CD4-positive, CD25-positive, alpha-beta regulatory T cell (primary cell): ENCODE results near the gene RNF223. TPM values are rescaled to one million over a fixed set of nuclear protein-coding genes. Genes with fewer than 3 reads are reported as not detected.
A peak's percentile ranks its signal among the peaks of the same experiment; 100 is the strongest.
"Not testable (repeated sequence)": the region's sequence is repeated elsewhere in the genome, so short reads cannot be mapped to it uniquely, and the experiment has no call there.

Experiments used
- ATAC-seq, 2 donors: fragments of 150-1000 bp; cut with Tn5 transposase; one replicate each; pipeline ENCODE4 v1.10.0; 2021; ENCODE audit warnings: low read depth in 2 of 2, moderate number of reproducible peaks in 2 of 2, moderate library complexity in 1 of 2
- DNase-seq, 3 donors: peaks; one replicate each; pipeline versions ENCODE4 v3.0.0 to v3.0.0-alpha.2; 2012 to 2022; ENCODE audit warnings: mixed read lengths in 1 of 3
- H3K27ac ChIP-seq: one replicate; pipeline ENCODE4 v1.7.0; 2013; ENCODE audit warnings: mild to moderate bottlenecking, low read length; ENCODE audit not compliant: insufficient read depth, poor library complexity, severe bottlenecking
- H3K27me3 ChIP-seq: one replicate; pipeline ENCODE4 v1.7.0; 2013; ENCODE audit warnings: low read length; ENCODE audit not compliant: control insufficient read depth, insufficient read depth
- H3K36me3 ChIP-seq: one replicate; pipeline ENCODE4 v1.7.0; 2013; ENCODE audit warnings: mild to moderate bottlenecking, low read length, moderate library complexity; ENCODE audit not compliant: control insufficient read depth, insufficient read depth
- H3K4me1 ChIP-seq: 2 replicates; pipeline ENCODE4 v1.7.0; 2013; ENCODE audit warnings: mild to moderate bottlenecking, low read length; ENCODE audit not compliant: insufficient read depth, control insufficient read depth, poor library complexity, severe bottlenecking
- H3K4me3 ChIP-seq: one replicate; pipeline ENCODE4 v1.7.0; 2013; ENCODE audit warnings: low read depth, mild to moderate bottlenecking, low read length, moderate library complexity
- H3K9me3 ChIP-seq, 2 experiments: 1 replicate in 1 of 2; 2 replicates in 1 of 2; pipeline ENCODE4 v1.7.0; 2013; ENCODE audit warnings: low read length in 2 of 2, mild to moderate bottlenecking in 1 of 2, moderate library complexity in 1 of 2; ENCODE audit not compliant: control insufficient read depth in 2 of 2
- H3K27ac Mint-ChIP-seq, 3 donors: one replicate each; pipeline ENCODE4 v1.8.0; 2020 to 2022; ENCODE audit warnings: mild to moderate bottlenecking in 3 of 3, mixed read lengths in 3 of 3, moderate library complexity in 2 of 3
- H3K27me3 Mint-ChIP-seq: one replicate; pipeline ENCODE4 v1.8.0; 2022; ENCODE audit warnings: mild to moderate bottlenecking, mixed read lengths
- H3K36me3 Mint-ChIP-seq: one replicate; pipeline ENCODE4 v1.8.0; 2020; ENCODE audit warnings: mixed read lengths
- H3K4me1 Mint-ChIP-seq, 4 donors: one replicate each; pipeline ENCODE4 v1.8.0; 2020 to 2022; ENCODE audit warnings: mixed read lengths in 4 of 4, mild to moderate bottlenecking in 1 of 4
- H3K4me3 Mint-ChIP-seq, 4 donors: one replicate each; pipeline ENCODE4 v1.8.0; 2020 to 2022; ENCODE audit warnings: mild to moderate bottlenecking in 4 of 4, mixed read lengths in 4 of 4, moderate library complexity in 3 of 4
- H3K9me3 Mint-ChIP-seq, 7 donors: one replicate each; pipeline ENCODE4 v1.8.0; 2020 to 2022; ENCODE audit warnings: mixed read lengths in 7 of 7, mild to moderate bottlenecking in 3 of 7, moderate library complexity in 2 of 7
- polyA plus RNA-seq, 4 donors: library from polyadenylated mRNA; unstranded; fragments of 300-500 nt; fragmentation: Illumina TruSeq; gene quantifications; one replicate each; pipeline ENCODE4 v1.2.3, GENCODE V29; 2021
- total RNA-seq: library from RNA; stranded (reverse); gene quantifications from one replicate; pipeline ENCODE4 v1.2.3, GENCODE V29; 2022

The RNF223 gene
- total and polyA plus RNA-seq, 5 donors from 2014 or later: not detected

DNA sequence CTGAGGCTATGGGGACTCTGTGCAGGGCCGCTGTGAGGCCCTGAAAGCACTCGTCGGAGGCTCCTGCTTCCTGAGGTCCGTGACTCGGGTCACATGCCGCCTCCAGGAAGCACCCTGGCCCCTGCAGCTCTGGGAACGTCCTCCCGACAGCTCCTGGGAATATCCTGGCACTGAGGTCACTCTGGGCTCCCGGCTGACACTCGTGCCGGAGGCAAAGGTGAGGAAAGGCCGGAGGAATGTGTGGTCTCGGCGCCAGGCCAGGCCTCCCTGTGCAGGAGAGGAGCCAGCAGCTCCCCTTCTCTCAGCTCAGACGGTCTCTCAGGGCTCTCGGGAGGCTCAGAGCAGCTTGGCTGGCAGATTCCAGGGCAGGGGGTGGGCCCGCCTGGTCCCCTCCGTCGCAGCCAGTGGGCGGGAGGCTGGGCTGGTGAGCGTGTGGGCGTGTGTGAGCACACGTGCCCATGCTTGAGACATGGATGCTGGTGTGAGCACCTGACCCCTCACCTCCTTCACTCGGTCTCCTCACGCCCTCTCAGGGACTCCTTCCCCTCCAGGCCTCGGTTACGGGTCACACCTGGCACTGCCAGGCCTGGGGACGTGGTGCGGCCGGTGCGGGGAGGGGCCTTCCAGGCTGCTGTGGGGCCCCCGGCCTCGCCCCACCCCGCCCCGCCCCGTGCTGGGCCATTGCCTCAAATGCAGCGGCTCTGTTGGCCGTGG is 5.5 kb upstream of the RNF223 start:
- no peaks in the 10 kb centered on the region for H3K27me3 Mint-ChIP-seq
- H3K27ac ChIP-seq: no peak overlapping the region
- H3K4me3 Mint-ChIP-seq: peak overlapping the region in 2 of 4 donors; percentile 55 to 68
- no peak overlapping the region for H3K4me3 ChIP-seq
- peaks cover 0 to 4% (median under 1%) of the 10 kb centered on the region in 4 donors for H3K4me1 Mint-ChIP-seq
- peak in 1 of 3 donors; percentile 29 for DNase-seq
- peak; percentile 42 to 52 for ATAC-seq
- no peaks in the 10 kb centered on the region for H3K9me3 ChIP-seq
- peaks cover 14% of the 10 kb centered on the region for H3K4me1 ChIP-seq
- H3K36me3 Mint-ChIP-seq: no peaks in the 10 kb centered on the region
- H3K36me3 ChIP-seq: no peaks in the 10 kb centered on the region
- H3K27me3 ChIP-seq: no peaks in the 10 kb centered on the region
- peaks cover 0 to under 1% (median 0%) of the 10 kb centered on the region in 7 donors for H3K9me3 Mint-ChIP-seq
- H3K27ac Mint-ChIP-seq: no peak overlapping the region

DNA sequence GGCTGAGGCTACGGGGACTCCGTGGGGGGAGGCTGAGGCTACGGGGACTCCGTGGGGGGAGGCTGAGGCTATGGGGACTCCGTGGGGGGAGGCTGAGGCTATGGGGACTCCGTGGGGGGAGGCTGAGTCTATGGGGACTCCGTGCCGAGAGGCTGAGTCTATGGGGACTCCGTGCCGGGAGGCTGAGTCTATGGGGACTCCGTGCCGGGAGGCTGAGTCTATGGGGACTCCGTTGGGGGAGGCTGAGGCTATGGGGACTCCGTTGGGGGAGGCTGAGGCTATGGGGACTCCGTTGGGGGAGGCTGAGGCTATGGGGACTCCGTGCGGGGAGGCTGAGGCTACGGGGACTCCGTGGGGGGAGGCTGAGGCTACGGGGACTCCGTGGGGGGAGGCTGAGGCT is 3.3 kb upstream of the RNF223 start:
- DNase-seq, H3K4me1 Mint-ChIP-seq, H3K27ac Mint-ChIP-seq, H3K36me3 Mint-ChIP-seq, H3K27me3 ChIP-seq, H3K4me3 ChIP-seq, ATAC-seq, H3K27me3 Mint-ChIP-seq, H3K36me3 ChIP-seq, H3K27ac ChIP-seq, H3K9me3 Mint-ChIP-seq, H3K4me3 Mint-ChIP-seq, H3K9me3 ChIP-seq: not testable (repeated sequence)
- peaks cover 14% of the 10 kb centered on the region for H3K4me1 ChIP-seq

DNA sequence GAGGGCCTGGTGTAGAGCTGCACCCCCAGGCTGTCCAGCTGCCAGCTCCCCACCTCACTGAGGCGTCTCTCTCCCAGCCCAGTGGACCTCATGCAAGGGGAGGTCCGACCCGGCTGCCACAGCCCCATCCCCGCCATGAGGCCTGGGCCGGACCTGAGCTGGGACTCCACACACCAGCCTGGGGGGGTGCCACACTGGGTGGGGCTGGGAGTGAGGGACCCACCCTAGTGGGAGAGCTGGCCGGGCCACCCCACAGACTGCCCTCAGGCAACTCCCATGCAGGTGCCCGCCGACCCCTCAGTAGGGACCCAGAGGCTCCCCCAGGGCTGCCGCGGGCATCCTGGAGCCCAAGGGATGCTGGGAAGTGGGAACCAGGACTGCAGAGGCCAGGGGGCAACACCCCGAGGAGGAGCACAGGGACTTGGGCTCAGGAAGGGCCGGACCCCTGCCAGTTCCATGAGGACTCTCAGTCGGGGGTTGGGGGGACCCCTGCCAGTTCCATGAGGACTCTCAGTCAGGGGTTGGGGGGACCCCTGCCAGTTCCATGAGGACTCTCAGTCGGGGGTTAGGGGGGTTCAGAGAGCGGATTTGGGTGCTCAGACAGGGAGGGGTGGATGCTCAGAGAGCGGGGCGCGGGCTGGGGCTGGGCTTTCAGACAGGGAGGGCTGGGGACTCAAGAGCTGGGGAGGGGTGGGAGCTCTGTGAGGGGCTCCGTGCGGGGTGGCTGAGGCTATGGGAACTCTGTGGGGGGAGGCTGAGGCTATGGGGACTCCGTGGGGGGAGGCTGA is 1.2 kb upstream of the RNF223 start:
- peaks cover 10% of the 10 kb centered on the region for H3K27me3 Mint-ChIP-seq
- H3K36me3 ChIP-seq: no peaks in the 10 kb centered on the region
- H3K4me1 Mint-ChIP-seq: peaks cover 0 to 4% (median 1%) of the 10 kb centered on the region in 4 donors
- DNase-seq: peak in 1 of 3 donors; percentile 0
- H3K4me1 ChIP-seq: peaks cover 13% of the 10 kb centered on the region
- ATAC-seq: no peak
- H3K4me3 Mint-ChIP-seq: no peak overlapping the region
- H3K27ac ChIP-seq: no peak overlapping the region
- H3K4me3 ChIP-seq: no peak overlapping the region
- H3K9me3 Mint-ChIP-seq: peaks cover 0 to 1% (median 0%) of the 10 kb centered on the region in 7 donors
- H3K27ac Mint-ChIP-seq: no peak overlapping the region
- no peaks in the 10 kb centered on the region for H3K27me3 ChIP-seq
- H3K36me3 Mint-ChIP-seq: no peaks in the 10 kb centered on the region
- no peaks in the 10 kb centered on the region for H3K9me3 ChIP-seq

DNA sequence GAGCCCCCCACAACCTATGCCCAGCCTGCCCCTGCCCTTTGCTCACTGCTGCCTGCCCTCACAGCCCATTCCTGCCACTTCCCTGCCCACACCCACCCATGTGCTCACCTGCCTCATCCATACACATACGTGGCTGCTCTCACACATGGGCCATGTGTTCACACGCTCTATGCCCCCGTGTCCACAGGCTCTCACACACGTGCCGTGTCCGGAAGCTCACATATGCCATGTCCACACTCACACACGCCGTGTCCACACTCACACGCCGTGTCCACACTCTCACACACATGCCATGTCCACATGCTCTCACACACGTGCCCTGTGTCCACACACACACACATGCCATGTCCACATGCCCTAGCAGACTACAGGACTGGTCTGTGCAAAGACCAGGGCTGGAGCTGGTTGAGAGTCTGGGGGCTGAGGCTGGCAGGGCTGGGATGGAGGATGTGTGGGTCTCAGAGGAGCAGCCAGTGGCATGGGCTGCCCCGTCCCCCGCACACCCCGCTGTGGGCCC is 583 bp upstream of the RNF223 start:
- Histone ChIP-seq H3K27me3 (no peaks in the 10 kb centered on the region), H3K4me1 (peaks cover 10% of the 10 kb centered on the region), H3K4me3 (no peak overlapping the region), H3K9me3 (no peaks in the 10 kb centered on the region), H3K27ac (no peak overlapping the region), H3K36me3 (no peaks in the 10 kb centered on the region)
- Mint-ChIP-seq H3K27ac (peak overlapping the region in 1 of 3 donors; percentile 8), H3K27me3 (peaks cover 10% of the 10 kb centered on the region), H3K4me3 (peak overlapping the region in 2 of 4 donors; percentile 33 to 73), H3K36me3 (no peaks in the 10 kb centered on the region), H3K9me3 (peaks cover 0 to 1% (median 0%) of the 10 kb centered on the region in 7 donors), H3K4me1 (peaks cover 0 to 4% (median 1%) of the 10 kb centered on the region in 4 donors)
- no peak for DNase-seq
- no peak for ATAC-seq

DNA sequence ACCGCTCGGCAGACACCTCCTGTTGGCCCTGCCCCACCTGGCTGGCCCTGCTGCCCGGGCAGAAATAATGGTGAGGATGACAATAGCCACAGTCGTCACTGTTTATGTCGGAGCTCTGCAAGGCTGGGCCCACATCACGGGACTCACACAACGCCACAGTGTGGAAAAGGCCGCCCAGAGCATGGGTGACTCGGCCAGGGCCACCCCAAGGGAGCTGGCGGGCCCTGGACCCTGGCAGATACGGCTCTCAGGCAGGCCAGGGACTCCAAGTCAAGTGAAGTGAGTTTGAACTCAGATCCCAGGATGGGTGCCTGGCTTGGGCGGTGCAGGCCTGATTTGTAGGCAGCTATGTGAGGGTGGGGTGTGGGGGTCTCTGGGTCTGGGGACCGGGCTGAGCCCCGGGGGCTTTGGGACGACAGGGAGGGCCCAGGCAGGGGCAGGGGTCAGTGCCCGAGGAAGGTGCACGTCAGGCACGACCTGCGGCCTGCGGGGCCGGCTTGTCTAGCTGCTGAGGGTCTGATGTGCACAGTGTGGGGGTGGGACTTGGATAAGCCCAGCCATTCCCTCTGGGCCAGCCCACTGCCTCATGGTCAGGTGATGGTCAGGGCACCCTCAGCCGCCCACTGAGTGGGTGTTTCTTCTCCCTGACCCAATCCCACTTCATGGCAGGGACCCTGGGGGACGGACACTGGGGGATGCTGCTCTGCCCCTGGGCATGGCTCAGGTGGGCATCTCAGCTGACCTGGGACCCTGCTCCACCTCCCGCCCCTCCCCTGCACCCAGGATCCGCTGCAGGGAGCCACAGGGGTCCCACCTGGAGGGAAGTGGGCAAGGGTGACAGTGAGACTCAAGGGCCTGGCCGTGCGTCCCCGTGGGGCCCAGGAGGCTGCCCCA is 1.0 kb downstream of the RNF223 start:
- Mint-ChIP-seq H3K4me1 (peaks cover 0 to 4% (median 1%) of the 10 kb centered on the region in 4 donors), H3K4me3 (no peak overlapping the region), H3K9me3 (peaks cover 0 to 1% (median 0%) of the 10 kb centered on the region in 7 donors), H3K27ac (no peak overlapping the region), H3K36me3 (no peaks in the 10 kb centered on the region), H3K27me3 (peaks cover 10% of the 10 kb centered on the region)
- no peaks in the 10 kb centered on the region for H3K27me3 ChIP-seq
- H3K27ac ChIP-seq: no peak overlapping the region
- H3K9me3 ChIP-seq: no peaks in the 10 kb centered on the region
- H3K4me1 ChIP-seq: peaks cover 15% of the 10 kb centered on the region
- DNase-seq (no peak), ATAC-seq (no peak)
- no peak overlapping the region for H3K4me3 ChIP-seq
- H3K36me3 ChIP-seq: no peaks in the 10 kb centered on the region

DNA sequence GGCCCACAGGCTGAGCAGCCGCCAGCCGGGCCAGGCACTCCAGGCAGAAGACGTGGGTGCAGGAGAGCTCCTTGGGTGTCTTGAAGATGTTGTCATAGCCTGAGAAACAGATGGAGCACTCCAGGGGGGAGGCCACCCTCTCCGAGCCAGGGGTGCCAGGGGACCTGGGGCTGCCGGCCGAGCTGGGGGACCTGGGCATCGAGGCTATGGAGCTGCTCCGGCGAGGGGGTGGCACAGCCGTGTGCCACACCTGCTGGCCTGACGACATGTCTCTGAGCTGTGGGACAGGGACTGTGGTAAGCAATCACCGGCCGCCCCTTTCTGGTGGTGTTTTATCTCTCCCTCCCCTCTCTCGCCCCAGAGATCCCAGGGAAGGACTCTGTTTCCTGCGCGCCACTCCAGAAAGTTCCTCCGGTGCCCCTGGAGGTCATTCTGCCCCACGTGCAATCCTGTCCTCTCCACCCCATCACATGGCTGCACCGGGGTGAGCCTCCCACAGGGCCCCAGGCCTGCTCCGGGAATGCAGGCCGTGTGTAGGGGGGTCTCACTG is 1.7 kb downstream of the RNF223 start:
- no peak for ATAC-seq
- no peaks in the 10 kb centered on the region for H3K36me3 Mint-ChIP-seq
- H3K9me3 Mint-ChIP-seq: peaks cover 0 to 1% (median 0%) of the 10 kb centered on the region in 7 donors
- no peak overlapping the region for H3K4me3 Mint-ChIP-seq
- Histone ChIP-seq H3K4me3 (no peak overlapping the region), H3K27me3 (no peaks in the 10 kb centered on the region), H3K4me1 (peaks cover 18% of the 10 kb centered on the region), H3K36me3 (no peaks in the 10 kb centered on the region), H3K9me3 (no peaks in the 10 kb centered on the region), H3K27ac (no peak overlapping the region)
- DNase-seq: no peak
- H3K27ac Mint-ChIP-seq: no peak overlapping the region
- peaks cover 0 to 5% (median 1%) of the 10 kb centered on the region in 4 donors for H3K4me1 Mint-ChIP-seq
- peaks cover 10% of the 10 kb centered on the region for H3K27me3 Mint-ChIP-seq
